GM12878 (cell line): ENCODE measurements around the gene PRKCB.

ENCODE experiments used
- CTCF ChIP-seq, 3 experiments: IDR thresholded peaks in 2 of 3; conservative IDR thresholded peaks in 1 of 3; 2 replicates each; pipeline ENCODE4 v1.5.1; 2011; ENCODE audit warnings: low read depth in 3 of 3, low read length in 3 of 3, mild to moderate bottlenecking in 3 of 3, control low read depth in 2 of 3, moderate library complexity in 2 of 3, inconsistent platforms in 1 of 3, mixed read lengths in 1 of 3; ENCODE audit not compliant: control insufficient read depth in 2 of 3, insufficient read depth in 1 of 3; ENCODE audit errors: extremely low read depth in 1 of 3
- KLF5 ChIP-seq: fragments of 450-650 bp; IDR thresholded peaks from 2 replicates; pipeline ENCODE4 v1.6.1; 2014; ENCODE audit warnings: mild to moderate bottlenecking; ENCODE audit not compliant: partially characterized antibody
- NFYA ChIP-seq: IDR thresholded peaks from 2 replicates; pipeline ENCODE4 v1.6.1; 2011; ENCODE audit warnings: low read depth, mild to moderate bottlenecking, low read length, improper control_type of control experiment, borderline replicate concordance
- RAD51 ChIP-seq: fragments of 450-650 bp; IDR thresholded peaks from 2 replicates; pipeline ENCODE4 v1.6.1; 2016; ENCODE audit warnings: moderate library complexity, mild to moderate bottlenecking, inconsistent platforms
- RBBP5 ChIP-seq: fragments of 200-600 bp; sonication (generic); conservative IDR thresholded peaks from 2 replicates; pipeline ENCODE4 v1.6.1; 2016
- RCOR1 ChIP-seq: conservative IDR thresholded peaks from 2 replicates; pipeline ENCODE4 v1.6.1; 2012; ENCODE audit warnings: low read depth, low read length, improper control_type of control experiment

- TF ChIP-seq CTCF (IDR thresholded peaks at IDR 0.05 in 2 of 3, conservative IDR thresholded peaks at IDR 0.05 in 1 of 3; ENCODE audit: control insufficient read depth in 2 of 3, extremely low read depth in 1 of 3, insufficient read depth in 1 of 3, low read depth in 3 of 3, low read length in 3 of 3) (no peak), RAD51 (no peak), RBBP5 (no peak), KLF5 (no peak), RCOR1 (no peak), NFYA (no peak)
Observed at GRCh38 chr16:24204150-24204665, 368.4 kb downstream of the PRKCB start.
